GM19397 (cell line): Measurements from ENCODE around the gene BAHD1.

Experiments
- ATAC-seq: cut with Tn5 transposase; IDR thresholded peaks from one replicate; pipeline ENCODE4 v1.9.1; 2021; ENCODE audit warnings: mild to moderate bottlenecking, moderate library complexity; ENCODE audit not compliant: unreplicated experiment

The BAHD1 gene

GRCh38 chr15:40464595-40465185 lies 23.9 kb downstream of the BAHD1 start:
- no peak for ATAC-seq

- ATAC-seq = no peak
Measured at GRCh38 chr15:40465939-40466338, 25.2 kb downstream of the BAHD1 start.

DNA sequence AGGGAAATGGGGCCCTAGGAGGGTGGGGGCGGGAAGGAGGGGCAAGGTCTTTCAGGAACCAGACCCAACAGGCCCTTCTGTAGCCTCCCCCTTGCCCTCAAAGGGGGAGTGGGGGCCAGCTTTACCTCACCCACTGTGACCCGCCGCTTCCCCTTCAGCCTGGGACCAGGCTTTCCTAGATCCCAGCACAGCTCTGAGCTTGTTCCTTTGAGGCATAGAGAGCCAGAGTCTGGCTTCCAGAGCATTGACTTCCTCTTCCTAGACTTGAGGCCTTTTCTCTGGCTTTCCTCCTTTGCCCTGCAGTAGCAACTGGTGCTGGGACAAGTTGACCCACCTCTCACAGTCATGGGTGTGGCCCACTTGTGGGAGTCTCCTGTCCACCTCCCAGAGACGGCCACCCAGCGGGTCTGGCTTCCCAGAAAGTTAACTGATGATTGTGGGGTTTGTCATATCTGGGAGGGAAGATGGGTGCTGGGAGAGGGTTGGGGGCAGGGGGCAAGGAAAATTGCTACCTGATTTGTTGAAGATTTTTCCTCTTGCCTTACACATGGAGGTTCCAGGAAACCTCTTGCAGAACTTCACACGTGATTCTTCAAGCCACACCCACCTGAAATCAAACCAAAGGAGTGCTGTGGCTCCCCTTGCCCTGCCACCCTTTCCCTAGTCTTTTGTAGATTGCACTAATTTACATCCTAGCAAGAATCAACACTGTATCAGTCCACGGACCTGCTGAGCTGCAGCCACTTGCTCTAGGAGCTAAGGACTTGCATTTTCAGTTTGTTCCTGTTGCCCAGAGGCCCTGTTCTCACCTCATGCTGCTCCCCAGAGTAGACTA lies 25.9 kb downstream of the BAHD1 start:
- no peak for ATAC-seq

- no peak for ATAC-seq
Measured at GRCh38 chr15:40467261-40467615, 26.5 kb downstream of the BAHD1 start.

DNA sequence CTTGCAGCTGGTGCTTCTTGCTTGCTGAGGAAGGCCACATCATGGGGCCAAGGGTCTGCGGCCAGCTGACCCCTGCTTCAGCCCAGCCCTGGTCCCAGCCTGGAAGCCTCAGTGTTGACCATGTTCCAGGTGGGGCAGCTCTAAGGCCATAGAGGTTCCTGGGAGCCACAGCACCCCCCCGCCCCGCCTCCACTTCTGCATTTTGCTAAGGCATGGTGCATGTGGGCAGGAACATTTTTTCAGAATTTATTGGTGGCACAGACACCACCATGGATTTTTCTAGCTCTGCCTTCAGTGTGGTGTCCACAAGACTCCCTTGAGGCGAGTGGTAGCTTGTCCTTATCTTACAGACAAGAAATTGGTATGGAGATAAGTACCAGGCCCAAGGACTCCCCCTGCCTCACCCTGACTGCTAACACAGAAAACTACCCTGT lies 28.2 kb downstream of the BAHD1 start:
- no peak for ATAC-seq

DNA sequence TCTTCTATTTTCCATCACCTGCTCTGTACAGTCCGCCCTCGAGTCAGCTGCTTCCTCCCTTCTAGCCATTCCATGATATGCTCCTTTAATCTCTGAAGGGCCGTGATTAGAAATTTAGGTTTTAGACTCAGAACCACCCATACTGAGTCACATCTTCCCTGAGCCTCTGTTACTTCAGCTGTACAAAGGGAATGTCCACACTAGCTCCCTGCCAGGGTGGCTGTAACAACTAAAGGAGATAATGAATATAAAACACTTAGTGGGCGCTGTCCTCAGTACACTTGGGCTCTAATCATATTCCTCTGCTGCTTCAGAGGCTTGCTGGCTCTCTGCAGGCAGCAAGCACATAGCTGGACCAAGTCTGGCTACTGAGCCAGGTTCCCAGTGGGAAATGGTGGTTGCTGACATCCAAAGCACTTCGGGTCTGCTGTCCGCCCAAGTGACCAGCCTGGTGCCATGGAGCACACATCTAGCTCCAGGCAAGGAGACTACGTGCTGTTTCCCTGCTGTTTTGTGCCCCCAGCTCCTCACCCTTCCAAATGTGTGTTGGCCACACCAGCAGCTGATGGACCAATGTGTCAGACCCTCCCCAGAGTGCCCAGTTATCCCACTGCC lies 29.1 kb downstream of the BAHD1 start:
- ATAC-seq = no peak

DNA sequence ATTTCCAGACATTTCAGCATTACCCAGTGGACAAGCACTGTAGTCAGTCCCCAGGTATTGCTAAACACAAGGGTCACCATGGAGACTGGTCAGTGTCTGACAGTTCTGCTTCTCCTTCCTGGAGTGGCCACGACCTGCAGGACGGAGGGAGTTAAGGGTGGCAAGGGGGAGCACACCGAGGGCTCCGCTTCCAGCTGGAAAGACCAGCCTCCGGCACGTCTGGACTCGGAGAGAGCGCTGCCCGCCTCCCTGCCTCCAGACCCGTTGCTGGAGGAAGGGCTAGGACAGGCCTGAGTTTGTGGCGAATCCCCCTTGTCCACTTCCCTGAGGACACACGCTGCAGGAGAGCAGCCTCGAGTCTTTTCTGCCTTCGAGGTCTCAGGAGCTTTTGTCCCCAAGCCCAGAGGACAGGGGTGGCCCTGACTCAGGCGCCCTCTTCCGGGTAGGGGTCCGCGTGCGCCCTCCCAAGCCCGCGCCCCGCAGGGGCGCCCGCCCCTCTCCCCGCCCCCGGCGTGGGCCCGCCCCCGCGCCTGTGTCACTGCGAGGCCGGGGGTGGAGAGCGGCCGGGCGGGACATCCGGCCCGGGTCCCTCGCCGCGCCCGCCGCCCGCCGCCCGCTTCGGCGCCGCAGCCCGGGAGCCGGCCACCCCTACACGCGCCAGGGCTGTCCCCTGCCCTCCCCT lies 29.8 kb downstream of the BAHD1 start, which contains the start of gene CHST14:
Gene CHST14 (plus strand): TSS at position 562 of the 682 bp plus-strand sequence. CDS start 230 bp downstream, outside the sequence.
- peak; percentile 74 for ATAC-seq

DNA sequence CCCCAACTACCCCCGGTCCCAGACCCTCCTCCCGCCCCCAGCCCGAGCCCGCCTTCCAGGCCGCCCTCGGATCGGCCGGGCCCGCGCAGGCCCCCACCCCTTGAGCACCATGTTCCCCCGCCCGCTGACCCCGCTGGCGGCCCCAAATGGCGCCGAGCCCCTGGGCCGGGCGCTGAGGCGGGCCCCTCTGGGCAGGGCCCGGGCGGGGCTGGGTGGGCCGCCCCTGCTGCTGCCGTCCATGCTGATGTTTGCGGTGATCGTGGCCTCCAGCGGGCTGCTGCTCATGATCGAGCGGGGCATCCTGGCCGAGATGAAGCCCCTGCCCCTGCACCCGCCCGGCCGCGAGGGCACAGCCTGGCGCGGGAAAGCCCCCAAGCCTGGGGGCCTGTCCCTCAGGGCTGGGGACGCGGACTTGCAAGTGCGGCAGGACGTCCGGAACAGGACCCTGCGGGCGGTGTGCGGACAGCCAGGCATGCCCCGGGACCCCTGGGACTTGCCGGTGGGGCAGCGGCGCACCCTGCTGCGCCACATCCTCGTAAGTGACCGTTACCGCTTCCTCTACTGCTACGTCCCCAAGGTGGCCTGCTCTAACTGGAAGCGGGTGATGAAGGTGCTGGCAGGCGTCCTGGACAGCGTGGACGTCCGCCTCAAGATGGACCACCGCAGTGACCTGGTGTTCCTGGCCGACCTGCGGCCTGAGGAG lies 30.5 kb downstream of the BAHD1 start:
- peak; percentile 43 for ATAC-seq

GRCh38 chr15:40471808-40472150 lies 31.0 kb downstream of the BAHD1 start:
- no peak for ATAC-seq

- no peak for ATAC-seq
Measured at GRCh38 chr15:40472171-40472727, 31.5 kb downstream of the BAHD1 start.

DNA sequence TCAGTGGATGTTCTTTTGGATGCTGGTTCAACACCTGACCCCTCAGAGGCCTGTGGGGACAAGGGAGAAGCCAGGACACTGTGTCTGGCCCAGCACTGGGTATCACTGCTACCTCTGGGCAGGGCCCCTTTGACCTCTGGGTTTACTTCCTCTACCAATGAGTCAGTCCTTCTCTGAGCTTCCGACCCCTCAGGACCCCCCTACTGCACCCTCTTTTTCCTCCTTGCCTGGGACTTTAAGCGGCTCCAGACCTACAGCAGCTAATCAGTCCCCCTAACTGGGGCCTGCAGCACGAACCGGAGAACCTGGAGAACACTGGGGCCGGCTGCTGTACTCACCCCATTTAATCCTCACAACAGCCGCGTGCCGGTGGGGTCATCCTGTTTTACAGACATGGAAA lies 33.8 kb downstream of the BAHD1 start:
- ATAC-seq = no peak

- no peak for ATAC-seq
Measured at GRCh38 chr15:40477642-40478327, 37.0 kb downstream of the BAHD1 start.

DNA sequence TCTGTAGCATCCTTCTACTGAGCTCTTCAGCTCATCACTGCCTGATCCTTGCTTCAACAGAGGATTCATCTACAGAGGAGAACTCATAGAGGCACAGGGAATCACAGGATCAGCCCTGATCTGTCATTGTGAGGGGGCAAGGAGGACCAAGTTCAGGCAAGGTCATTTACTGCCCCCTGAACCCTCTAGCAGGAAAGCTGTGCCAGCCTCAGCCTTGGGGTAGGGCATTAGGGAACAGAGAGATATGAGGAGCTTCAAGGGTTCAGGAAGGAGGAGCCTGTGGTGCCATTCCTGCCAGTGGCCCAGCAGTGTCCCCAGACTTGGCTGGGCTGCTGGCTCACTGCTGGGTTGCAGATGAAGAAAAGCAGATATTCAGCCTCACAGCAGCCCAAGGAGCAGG lies 38.3 kb downstream of the BAHD1 start:
- ATAC-seq = no peak

- ATAC-seq = no peak
Measured at GRCh38 chr15:40481341-40482074, 40.8 kb downstream of the BAHD1 start.

- ATAC-seq = no peak
Measured at GRCh38 chr15:40483919-40484318, 43.2 kb downstream of the BAHD1 start.

DNA sequence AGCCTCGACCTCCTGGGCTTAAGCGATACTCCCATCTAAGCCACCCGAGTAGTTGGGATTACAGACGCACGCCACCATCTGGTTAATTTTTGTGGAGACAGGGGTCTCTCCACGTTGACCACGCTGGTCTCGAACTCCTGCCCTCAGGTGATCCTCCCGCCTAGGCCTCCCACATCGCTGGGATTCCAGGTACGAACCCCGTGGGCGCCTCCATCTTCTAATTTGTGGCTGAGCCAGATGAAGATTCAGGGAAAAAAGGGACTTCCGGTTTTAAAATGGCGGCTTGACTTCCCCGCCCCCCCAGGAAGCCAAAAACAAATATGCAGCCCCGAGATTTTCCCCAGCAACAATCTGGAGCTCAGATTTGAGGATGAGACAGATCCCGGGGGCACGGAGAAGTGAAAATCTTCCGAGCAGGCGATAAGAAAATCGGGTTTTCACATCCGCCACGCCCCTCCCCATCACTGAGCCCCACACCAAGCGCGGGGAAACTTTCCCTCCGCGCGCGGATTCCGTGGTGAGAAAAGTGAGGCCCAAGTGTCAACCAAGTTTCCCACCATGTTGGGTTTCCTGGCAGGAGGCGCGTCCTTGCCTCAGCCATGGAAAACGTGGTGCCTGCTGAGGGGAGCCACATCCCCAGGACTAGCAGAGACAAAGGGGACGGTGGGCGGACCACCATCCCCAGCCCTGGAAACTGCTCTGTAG lies 45.5 kb downstream of the BAHD1 start:
- no peak for ATAC-seq

- ATAC-seq = no peak
Measured at GRCh38 chr15:40487816-40488682, 47.3 kb downstream of the BAHD1 start.
